Measurements from ENCODE around the gene ZFYVE28.

DNA sequence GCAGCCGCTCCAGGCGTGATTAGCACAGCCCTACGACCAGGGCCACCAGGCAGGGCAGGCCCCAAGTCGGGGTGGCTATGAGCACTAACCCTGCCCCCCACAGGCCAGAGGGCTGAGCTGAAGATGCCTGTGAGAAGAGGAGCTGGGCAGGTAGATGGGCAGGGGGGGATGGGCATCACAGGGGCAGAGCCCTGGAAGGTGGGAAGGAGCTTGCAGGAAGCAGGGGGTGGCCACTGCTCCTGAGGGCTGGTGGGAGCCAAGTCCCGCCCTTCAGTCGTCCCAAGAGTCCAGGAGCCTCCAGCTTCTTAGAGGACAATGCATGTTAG, 149.3 kb downstream of the ZFYVE28 start:
- TF ChIP-seq POLR2A (IDR thresholded peaks at IDR 0.05) (no peak), EP300 (IDR thresholded peaks at IDR 0.05) (no peak)

Measured in stomach (tissue), 4 donors.